Activated naive CD4-positive, alpha-beta T cell treated with anti-CD3 and anti-CD28 coated beads, Interleukin-2, amount 50 U/mL, for 16 hours (primary cell): Measurements from ENCODE around the gene SELENOK.
"Not testable (repeated sequence)": the region's sequence is repeated elsewhere in the genome, so short reads cannot be mapped to it uniquely, and the experiment has no call there.

ENCODE experiments used
- DNase-seq: peaks from one replicate; pipeline ENCODE4 v3.0.0-alpha.2; 2020

The SELENOK gene

GRCh38 chr3:53891497-53892285 is at the start of gene SELENOK:
Gene SELENOK, minus strand, starts transcription at chr3:53891859.
- peak; percentile 96 for DNase-seq

GRCh38 chr3:53941184-53941583 is 49.5 kb upstream of the SELENOK start:
- no peak for DNase-seq

GRCh38 chr3:53940623-53941022 is 49.0 kb upstream of the SELENOK start:
- DNase-seq: no peak

- no peak for DNase-seq
These were observed 48.2 kb upstream of the SELENOK start for GRCh38 chr3:53939813-53940212.

DNA sequence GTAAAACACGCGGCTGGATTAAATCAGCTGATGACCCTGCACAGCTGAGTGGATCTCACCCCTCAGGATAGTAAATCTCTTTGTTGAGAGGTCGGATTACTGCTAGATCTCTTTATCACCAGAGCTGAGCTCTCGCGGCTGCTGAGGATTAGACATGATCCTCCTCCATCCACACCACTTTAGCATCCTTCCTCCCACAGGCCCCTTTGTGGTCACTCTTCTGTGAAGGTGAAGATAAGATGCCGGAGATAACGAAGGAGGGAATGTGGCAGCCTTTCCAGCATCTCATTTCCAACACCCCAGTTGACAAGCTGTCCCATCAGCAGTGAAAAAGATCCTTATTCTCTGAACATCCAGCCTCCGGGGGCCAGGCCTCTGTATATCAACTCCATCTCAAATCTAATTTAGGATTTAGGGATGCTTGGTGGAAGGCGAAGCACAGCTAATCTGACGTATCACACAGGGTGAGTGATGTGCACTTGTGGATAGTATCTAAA is 47.5 kb upstream of the SELENOK start:
- no peak for DNase-seq

DNA sequence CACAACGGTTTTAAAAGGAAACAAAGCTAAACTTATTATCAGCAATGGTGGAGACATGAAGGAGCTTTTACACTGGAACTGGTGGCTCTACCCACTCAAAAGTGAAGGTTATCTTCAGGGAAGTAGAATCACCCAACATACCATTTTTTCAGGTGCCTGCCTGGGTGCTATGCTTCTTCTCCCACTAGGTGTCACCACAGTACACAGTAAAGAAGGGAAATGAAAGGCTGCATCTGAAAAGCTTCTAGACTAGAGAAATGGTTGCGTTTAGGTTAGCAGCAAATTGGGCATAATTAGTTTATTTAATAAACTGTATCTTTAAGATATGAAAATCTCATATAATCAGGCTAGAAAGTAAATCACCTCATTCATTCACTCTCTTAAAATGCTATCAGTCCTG is 47.0 kb upstream of the SELENOK start:
- peak; percentile 24 for DNase-seq

- DNase-seq: no peak
These were observed 44.7 kb upstream of the SELENOK start for GRCh38 chr3:53936347-53936746.

DNA sequence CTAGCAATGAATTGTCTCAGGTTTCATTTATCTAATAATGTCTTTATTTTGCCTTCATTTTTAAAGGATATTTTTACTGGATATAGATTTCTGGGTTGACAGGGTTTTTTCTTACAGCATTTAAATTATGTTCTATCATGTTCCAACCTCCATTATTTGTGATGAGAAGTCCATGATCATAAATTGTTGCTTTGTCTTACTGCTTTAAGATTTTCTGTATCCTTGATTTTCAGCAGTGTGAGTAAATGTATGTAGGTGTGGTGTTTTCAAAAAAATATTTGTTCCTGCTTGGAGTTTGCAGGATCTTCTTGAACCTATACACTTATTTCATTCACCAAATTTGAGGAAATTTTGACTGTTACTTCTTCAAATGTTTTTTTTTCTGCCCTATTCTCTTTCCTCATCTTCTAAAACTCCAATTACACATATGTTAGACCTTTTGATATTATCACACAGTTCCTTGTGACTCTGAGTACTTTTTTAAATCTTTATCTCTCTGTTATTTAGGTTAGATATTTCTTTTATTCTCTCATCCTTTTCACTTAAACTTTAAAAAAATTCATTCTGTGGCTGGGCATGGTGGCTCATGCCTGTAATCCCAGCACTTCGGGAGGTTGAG is 43.7 kb upstream of the SELENOK start:
- no peak for DNase-seq

GRCh38 chr3:53927208-53927872 is 35.7 kb upstream of the SELENOK start:
- not testable (repeated sequence) for DNase-seq

- DNase-seq: no peak
These were observed 29.6 kb upstream of the SELENOK start for GRCh38 chr3:53921296-53921695.

- DNase-seq: no peak
These were observed 28.1 kb upstream of the SELENOK start for GRCh38 chr3:53919741-53920140.

GRCh38 chr3:53913401-53913800 is 21.7 kb upstream of the SELENOK start:
- DNase-seq: no peak

DNA sequence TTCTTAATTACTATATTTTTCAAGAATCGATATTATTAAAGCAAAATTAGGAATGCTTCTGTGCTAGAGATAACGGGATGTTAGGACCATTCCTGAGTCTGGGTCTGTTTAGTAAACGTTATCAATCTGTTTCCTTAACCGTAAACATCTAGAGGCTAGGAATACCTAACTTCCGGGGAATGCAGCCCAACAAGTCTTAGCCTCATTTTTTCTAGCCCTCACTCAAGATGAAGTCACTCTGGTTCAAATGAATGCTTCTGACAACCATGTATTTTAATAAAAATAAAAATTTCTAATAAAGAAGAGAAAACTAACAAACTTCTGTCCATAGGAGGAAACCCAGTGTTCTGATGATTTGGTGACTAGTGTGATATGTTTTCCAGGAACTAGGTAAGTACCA is 11.1 kb upstream of the SELENOK start:
- DNase-seq: no peak

DNA sequence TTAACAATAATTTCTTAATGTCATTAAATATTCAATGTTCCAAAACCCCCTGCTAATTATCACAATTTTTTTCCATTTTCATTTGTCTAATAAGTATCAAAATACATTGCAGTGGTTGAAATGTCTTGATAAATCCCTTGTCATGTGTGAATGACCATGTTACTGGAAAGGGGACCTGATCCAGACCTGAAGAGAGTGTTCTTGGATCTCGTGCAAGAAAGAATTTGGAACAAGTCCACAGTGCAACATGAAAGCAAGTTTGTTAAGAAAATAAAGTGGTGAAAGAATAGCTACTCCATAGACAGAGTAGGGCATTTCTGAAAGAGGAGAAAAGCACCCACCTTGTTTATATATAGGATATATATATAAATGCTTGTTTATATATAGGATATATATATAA is 10.4 kb upstream of the SELENOK start:
- no peak for DNase-seq

DNA sequence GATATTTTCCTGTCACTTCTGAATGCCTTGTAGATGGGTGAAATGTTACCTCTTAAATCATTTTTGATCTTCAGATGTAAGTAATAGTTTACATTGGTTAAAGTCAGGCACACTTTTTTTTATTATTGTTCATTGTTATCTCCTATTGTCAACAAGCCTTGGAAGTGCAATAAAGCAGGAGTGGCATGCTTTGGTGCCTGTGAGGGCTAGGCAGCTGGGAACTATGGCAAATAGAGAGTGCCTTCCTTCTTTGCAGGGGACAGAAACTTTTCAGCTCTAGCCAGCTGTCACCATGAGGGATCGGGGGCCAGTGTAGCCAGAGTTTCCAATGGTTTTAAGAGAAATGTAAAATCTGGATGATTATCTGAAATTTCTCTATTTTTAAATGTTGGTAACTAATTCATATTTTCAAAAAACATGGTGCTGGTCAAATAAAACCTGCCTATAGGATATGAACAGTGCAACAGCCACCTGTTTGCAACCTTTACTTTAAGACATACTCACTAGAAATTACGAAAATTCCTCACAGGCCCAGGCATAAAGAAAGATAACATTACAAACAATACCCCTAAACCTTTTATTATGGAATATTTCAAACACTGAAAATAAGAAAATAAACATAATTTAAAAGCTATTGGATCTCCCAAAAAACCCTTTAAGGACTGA is 9.1 kb upstream of the SELENOK start:
- no peak for DNase-seq

GRCh38 chr3:53899750-53900149 is 8.1 kb upstream of the SELENOK start:
- no peak for DNase-seq

- DNase-seq: no peak
These were observed 603 bp upstream of the SELENOK start for GRCh38 chr3:53892286-53892637.

GRCh38 chr3:53890726-53891475 is 758 bp downstream of the SELENOK start:
- DNase-seq: peak; percentile 57

- DNase-seq: no peak
These were observed 3.4 kb downstream of the SELENOK start for GRCh38 chr3:53888232-53888631.

- DNase-seq: no peak
These were observed 4.2 kb downstream of the SELENOK start for GRCh38 chr3:53887446-53887845.

DNA sequence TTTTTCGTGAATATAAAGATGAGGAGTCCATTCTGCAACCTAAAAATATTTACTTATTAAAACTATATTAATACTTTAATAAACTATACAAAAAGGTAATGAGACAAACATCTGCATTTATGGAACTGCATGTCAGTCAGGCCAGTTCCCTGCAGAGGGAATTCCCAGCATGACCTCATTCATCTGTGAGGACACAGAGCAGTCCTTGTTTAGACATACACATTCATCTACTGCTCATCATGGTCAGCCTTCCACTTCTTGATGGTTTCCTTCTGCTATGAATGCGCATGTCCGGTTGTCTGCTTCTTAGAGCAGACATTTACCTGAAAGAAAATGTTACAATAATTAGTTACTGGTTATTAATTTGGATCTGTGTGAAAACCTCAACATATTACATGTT is 6.4 kb downstream of the SELENOK start:
- no peak for DNase-seq

GRCh38 chr3:53884623-53885022 is 7.0 kb downstream of the SELENOK start:
- no peak for DNase-seq

DNA sequence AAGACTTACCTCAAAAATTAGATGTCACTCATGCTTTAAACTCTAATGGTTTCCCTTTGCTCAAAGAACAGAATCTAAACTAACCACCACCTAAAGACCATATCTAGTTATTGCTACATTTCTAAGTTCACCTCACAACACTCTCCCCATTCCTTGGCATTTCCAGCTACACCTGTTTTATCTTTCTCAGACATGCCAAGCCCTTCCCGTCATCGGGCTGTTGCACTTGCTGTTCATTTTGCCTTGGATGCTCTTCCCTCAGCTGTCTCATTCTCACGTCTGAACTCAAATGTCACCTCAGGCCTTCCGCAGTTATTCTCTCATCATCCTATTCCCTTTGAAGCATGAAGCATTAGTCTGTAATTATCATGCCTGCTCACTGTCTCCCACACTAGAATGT is 8.7 kb downstream of the SELENOK start:
- DNase-seq: no peak
